ENCODE measurements around the gene KCNJ1.

Gene KCNJ1

DNA sequence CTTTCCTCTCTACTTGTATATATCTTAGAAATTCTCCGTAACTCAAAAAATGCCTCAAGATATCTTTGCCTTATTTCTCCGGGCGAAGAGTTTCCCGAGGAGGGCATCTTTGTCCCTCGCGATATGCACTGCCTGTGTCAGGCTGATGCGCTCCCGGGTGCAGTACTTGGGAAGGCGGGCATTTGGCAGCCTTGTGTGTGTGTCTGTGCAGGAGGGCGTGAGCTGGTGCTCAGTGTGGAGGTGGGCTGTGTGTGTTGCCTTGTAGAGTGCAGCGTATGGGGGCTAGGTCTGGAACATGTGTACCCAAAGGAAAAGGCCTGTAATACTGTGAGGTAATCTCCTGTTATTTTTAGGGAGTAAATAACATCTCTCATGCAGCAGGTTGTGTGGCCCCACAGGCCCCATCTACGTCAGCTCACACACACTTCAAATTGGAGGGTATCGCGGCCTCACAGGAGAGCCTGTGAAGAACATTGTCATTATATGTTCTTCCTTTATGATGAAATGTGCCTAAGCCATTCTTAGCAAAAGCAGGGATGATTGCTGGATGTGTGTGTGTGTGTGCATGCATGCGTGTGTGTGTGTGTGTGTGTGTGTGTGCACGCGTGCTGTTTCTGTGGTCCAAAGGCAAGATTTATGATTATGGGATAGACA lies 77.5 kb downstream of the KCNJ1 start:
- TF ChIP-seq, protein P1, sequence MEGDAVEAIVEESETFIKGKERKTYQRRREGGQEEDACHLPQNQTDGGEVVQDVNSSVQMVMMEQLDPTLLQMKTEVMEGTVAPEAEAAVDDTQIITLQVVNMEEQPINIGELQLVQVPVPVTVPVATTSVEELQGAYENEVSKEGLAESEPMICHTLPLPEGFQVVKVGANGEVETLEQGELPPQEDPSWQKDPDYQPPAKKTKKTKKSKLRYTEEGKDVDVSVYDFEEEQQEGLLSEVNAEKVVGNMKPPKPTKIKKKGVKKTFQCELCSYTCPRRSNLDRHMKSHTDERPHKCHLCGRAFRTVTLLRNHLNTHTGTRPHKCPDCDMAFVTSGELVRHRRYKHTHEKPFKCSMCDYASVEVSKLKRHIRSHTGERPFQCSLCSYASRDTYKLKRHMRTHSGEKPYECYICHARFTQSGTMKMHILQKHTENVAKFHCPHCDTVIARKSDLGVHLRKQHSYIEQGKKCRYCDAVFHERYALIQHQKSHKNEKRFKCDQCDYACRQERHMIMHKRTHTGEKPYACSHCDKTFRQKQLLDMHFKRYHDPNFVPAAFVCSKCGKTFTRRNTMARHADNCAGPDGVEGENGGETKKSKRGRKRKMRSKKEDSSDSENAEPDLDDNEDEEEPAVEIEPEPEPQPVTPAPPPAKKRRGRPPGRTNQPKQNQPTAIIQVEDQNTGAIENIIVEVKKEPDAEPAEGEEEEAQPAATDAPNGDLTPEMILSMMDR (IDR thresholded peaks at IDR 0.05; ENCODE audit: low read depth, low read length, missing control alignments), result no peak
- H3K4me3 ChIP-seq (ENCODE audit: low read depth, low read length), result no peak overlapping the region
- DNase-seq (ENCODE audit: low read depth), result no peak
